HG03108 (cell line): Measurements from ENCODE around the gene CAST.
"Not testable (repeated sequence)": the region's sequence is repeated elsewhere in the genome, so short reads cannot be mapped to it uniquely, and the experiment has no call there.

Experiments
- ATAC-seq: cut with Tn5 transposase; IDR thresholded peaks from one replicate; pipeline ENCODE4 v1.9.1; 2021; ENCODE audit warnings: moderate library complexity; ENCODE audit not compliant: unreplicated experiment

Gene CAST

DNA sequence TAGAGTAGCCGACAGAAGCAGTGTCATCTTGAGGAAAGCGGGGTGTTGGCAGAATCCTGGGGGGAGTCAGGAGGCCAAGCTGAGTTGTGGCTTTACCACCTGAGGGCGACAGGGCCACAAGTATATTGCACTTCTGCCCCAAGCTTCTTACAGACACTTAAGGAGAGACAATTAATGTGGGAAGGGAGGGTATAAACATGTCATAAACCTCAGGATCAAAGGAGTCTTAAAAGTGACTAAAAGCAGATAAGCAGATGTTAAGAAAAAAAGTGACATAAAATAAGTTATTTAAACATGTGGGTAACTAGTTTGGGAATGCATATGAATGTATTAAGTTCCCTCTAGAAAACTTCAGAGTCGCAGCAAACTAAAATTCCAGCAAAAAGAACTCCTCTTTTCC, 81.6 kb downstream of the CAST start:
- no peak for ATAC-seq

DNA sequence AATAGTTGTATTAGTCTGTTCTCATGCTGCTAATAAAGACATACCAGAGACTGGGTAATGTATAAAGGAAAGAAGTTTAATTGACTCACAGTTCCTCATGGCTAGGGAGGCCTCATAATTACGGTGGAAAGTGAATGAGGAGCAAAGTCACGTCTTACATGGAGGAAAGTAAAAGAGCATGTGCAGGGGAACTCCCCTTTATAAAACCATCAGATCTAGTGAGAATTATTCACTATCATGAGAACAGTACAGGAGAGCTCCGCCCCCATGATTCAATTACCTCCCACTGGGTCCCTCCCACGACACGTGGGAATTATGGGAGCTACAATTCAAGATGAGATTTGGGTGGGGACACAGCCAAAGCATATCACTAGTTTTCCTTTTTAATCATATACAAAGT, 82.0 kb downstream of the CAST start:
- ATAC-seq, result not testable (repeated sequence)

DNA sequence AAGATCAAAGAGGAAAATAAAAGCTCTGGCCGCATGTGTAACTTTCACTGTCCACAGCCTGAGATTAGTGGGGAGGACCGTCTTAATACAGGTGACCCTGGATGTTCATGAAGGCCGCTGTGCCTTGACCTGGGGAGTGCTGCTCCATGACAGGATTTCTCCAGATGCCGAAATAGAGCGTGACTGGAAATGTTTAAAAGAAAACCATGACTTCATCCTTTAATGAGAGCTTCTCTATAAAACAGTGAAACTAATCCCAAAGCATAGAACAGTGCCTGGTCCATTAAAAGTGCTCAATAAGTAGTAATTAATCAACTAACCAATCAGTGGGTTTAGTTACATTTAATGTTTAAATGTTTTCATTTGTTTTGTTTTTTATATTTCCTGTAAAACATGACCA, 82.8 kb downstream of the CAST start:
- ATAC-seq, result no peak

DNA sequence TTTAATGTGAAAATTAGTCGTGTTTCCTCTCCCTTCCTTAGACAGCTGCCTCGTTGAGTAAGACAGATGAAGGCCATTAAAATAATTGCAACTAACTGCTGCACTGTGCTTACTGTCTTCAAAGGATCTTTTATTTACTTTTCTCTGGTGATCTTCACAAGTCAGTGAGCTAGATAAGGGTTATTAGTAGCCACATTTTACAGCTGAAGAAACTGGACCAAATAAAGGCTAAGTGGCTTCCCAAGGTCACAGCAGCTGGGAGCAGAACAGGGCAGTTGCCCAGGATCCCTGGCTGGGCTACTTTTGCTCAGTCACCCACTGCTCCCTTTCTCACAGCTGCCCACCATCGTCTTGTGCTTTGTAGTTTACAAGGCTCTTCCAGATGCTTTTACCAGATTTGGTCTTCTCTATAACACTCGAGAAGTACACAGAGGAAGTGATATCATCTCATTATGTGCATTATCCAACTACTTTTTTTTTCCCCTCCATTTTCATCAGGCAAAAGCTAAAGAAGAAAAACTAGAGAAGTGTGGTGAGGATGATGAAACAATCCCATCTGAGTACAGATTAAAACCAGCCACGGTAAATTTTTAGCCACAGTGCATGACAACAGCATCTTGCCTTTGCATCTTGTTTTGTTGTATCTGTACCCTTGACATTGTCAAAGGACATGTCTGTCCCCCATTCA, 83.8 kb downstream of the CAST start:
- no peak for ATAC-seq

DNA sequence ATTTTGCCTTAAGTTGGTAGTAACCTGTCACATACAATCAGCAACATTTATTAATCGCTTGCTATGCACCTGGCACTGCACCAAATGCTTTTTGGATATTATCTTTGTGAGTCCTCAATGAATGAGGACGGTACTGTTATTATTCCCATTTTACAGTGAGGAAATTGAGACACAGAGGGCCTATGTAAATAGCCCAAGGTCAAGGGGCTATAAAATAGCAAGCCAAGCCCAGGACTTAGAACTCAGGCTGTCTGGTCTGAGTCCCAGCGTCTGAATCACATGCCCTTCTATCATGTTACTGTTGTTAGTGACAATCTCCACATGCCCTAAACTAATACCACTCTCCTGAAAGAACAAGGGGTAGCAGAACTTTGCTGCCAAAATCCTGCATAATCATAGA, 85.5 kb downstream of the CAST start:
- ATAC-seq, result no peak

DNA sequence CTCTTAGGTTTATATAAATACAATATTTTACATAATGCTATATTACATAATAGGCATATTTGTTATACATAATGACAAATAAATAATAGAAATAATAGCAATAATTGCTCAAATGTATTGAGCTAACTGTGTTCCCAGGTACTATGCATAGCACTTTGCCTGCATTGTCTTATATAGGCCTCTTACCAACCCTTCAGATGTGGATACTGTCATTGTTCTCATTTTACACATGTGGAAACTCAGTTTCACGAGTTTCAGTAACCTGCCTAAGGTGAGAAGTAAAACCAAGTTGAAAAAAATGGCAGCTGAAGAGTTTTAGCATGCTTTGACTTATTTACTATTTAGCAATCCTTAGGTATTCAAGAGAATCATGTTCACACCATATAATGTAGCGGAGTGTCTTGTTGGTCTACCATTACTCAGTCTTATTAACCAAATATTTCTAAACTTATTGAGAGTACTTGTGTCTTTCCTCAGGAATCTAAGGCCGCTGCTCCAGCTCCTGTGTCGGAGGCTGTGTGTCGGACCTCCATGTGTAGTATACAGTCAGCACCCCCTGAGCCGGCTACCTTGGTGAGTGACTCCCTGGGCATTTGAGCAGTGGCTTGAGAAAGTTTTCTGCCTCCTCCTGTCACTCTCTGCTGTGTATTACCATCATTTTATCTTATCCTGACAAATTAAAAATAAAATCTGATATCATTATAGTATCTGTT, 88.1 kb downstream of the CAST start:
- ATAC-seq, result no peak

DNA sequence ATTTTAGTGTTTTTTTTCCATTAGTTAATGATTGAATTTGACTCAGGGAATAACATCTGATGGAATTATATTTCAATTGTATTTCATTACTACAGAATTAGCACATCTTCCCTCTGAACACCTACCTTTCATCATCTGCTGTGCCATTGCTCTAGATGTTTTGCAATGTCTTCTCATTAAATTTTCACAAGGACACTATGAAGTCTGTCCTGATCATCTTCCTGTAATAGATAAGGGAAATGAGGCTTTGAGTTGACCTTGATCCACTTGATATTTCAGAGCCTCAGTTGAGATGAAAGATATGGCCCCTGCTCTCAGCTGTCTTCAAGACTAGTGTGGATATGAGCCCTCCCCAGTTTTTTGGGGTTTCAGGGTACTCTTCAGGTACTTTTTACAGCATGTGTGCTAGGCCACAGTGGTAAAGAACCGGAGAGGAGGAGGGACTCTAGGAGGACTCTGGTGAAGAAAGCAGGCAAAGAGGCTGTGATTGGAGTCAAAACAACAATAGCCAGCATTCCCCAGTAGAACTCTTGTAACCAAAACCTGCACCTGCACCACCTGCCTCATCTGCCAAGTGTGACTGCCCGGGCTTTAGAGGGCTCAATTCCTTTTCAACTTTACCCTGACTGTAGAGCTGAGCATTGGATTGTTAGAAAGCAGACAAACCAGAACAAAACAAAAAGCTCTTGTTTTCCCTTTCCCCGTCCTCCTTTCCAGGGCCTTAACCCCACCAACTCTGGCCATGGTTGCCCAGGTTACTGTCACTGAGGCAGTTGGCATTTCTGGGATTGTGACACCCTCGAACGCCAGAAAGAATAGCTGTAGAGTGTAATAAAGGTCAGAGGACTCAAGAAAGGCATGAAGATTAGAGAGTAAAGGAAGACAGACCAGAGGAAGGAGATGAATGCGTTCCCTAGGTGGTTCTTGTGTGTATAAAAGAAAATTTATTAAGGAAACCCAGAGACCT, 89.3 kb downstream of the CAST start:
- ATAC-seq, result no peak

DNA sequence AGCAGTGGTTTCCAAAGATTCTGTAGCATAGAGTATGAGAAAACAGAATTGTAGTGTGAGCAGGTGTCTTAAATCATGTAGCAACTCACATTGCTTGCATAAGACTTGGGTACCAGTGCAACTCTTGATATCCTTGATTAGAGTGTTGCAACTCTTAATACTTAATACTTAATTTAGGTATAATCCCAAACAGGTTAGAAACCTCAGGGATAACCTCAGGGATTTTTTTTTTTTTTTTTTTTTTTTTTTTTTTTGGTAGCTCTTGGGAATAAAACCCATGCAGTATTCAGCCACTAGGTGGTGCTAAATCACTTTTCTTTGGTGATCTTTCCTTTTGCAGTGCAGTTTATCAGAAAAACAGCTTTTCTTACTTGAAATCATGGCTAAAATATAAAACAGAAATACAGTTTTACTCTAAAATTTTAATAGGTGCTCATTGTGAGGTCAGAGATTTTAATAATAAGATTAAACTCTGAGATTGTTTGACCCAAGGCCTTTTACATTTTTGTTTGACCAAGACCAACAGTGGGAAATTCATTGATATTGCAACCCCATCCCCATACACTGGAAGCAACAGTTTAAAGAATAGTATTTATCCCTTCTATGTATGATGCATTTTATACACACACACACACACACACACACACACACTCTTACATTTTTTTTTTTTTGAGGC, 90.3 kb downstream of the CAST start:
- no peak for ATAC-seq

DNA sequence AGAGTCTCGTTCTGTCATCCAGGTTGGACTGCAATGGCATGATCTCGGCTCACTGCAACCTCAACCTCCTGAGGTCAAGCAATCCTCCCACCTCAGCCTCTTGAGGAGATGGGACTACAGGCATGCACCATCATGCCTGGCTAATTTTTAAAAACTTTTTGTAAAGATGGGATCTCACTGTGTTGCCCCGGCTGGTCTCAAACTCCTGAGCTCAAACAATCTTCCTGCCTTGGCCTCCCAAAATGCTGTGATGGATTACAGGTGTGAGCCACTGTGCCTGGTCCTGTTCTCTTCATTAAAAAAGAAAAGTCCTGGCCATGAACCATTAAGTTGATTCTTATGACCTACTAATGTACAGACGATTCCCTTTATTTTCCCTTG, 90.8 kb downstream of the CAST start:
- ATAC-seq, result no peak

DNA sequence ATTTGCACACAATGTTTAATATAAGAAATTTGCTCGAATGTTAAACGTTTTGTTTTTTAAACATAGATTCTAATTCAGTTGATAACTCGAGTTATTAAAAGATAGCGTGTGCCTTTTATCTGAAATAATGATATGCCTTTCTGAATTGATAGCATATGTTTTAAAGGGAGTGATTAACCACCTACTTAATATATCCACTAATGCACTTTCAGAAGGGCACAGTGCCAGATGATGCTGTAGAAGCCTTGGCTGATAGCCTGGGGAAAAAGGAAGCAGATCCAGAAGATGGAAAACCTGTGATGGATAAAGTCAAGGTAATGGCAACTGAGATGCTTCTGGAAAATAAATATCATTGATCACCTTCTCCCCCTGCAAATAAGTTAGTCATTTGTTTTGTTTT, 91.7 kb downstream of the CAST start:
- ATAC-seq, result no peak

DNA sequence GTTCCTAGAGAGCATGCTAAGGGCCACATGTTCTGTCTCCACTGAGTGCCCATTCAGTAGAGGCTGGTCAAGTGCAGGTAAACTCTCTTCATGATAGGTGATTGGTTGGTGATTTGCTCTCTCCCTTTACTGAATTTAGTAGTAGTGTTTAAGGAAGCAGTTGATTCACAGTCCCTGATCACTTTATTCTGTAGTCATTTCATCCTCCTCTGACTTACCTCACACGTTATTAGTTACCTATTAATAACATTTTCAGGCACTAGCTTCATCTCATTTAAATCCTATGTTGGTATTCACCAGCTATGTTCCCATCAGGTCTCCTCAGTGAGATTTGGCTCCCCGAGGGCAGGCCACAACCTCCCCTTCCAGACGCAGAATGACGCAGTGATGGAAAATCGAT, 93.7 kb downstream of the CAST start:
- ATAC-seq, result no peak

DNA sequence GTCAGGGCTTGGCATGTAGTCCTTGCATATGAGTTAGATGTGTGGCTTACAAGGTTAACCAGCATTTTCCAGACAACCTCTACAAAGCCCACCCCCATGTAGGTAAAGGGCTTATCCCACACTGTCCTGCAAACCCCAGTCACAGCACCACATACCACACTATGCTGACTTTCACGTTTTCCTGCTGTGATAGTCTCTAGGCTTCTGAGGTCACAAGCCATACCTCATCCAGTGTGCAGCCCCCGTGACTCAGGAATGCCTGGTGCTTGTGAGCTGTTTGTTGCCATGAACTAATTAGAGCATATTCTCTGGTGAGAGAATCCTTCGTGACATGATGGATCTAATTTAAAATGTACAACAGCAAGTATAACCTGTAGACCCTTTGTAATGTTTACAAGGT, 94.8 kb downstream of the CAST start:
- no peak for ATAC-seq

DNA sequence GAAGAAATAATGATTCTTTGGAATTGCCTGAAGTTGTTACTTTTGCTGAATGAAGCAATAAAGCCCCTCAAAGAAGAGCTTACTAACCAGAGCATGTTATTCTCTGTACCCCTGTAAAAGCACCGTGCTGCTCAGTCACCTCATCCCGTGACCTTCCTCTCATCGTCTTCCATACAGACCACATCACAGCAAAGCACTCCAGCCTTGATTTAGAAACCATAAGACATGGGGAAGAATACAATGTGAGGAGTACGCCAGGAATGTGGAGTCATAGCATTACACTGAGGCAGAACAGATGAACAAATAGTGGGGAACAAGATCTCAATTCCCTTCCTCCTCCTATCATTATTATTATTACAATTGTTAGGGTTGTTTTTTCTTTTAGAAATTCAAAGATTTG, 96.4 kb downstream of the CAST start:
- ATAC-seq, result no peak

DNA sequence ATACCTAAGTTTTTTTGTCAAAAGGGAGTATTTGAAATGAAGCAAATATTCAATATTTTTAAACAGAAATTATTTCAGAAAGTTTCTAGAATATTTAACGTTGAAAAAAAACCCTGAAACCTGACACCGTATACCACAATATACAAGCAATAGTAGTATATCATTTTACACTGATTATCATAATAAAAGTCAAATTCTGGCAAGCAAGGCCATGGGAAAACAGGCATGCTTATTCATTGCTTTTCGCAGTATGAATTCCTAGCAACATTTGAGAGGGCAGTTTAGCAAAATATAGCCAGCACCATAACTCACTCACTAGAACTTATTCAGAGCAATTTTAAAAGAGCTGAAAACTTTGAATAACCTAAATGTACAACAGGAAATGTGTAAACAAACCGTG, 99.4 kb downstream of the CAST start:
- no peak for ATAC-seq

DNA sequence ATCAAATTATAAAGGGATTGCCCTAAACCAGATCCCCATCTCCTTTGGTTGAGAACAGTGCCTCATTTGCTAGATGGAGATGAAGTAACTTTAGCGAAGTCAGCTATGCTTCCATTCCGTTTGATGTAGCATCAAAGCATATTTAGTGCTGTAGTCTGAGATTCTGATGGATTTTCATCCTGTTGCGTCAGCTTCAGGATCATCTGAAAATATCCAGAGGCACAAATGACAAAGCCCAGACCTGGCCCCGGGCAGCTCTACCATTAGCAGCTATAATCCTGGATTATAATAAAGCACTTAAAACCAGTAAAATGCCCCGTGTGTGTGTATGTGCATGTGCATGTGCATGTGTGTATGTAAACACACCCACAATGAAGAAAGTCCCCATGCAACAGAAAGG, 100.8 kb downstream of the CAST start:
- ATAC-seq, result no peak

DNA sequence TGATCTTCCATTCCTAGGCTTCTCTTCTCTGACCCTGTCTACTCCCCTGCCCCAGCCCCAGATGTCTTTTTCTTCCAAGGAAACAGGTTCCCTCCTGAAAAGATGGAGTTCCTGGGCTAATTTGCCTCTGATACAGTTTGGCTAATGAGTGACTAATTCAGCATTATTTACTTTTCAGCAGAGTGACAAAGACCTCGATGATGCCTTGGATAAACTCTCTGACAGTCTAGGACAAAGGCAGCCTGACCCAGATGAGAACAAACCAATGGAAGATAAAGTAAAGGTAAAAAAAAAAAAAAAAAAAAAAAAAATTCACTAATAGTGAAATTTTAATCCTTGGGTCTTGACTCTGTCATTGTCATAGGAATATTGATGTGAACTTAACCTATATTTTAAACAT, 102.9 kb downstream of the CAST start:
- no peak for ATAC-seq

DNA sequence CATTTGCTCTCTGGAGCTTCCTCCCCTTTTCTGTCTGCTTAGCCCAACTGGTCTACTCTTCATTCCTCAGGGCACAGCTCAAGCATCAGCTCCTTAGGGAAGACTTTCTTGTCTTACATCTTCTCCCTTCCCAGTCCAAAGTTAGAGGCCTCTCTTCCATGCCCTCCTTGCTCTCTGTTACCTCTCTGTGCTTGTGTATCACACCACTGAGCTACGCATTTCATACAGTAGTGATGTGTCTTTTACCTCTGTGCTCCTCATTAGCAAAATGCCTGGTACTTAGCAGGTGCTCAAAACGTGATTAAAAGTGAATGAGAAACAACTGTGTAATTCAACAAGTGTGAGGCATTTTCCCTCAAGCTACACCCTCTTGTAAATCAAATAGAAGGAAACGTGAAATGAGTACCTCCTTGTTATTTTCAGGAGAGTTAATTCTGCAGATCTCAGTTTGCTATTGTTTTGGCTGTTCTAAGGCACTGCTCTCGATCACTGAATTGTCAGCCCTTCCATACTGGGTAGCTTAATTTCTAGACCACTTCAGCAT, 106.6 kb downstream of the CAST start:
- ATAC-seq, result no peak

DNA sequence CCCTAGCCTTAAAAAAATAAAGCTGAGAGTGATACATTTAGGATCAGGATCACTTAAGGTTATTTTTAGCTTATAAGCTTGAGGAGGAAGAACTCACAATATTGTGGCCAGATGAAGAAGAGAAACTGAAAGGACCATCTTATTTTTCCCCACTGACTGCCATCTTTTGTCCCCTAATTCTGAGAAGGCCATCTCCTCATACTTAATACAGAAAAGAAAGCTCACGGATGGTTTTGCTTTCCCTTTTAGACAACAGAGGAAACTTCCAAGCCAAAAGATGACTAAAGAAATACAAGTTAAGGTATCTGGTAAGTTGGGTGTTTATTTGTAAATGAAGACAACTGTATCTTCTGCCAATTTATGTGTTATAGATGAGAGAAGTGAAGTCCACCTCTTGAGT, 109.2 kb downstream of the CAST start:
- ATAC-seq, result no peak

DNA sequence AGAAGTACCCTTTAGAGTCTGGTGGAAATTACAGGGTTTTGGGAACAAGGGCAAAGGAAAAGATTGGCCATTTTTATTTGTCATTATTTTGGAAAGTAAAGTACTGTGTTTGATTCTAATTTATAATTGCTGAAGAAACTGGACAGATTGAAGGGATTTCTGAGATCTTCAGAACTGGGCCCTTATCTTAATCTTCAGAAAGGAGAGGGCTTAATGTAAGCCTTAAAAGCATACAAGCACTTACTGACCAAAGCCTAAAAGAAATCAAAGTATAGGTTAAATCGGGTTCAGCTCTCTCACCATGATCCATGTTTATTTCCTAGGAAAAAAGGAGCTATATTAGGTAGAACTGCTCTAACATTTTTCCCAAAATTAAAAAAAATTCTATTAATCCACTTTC, 109.9 kb downstream of the CAST start:
- no peak for ATAC-seq

DNA sequence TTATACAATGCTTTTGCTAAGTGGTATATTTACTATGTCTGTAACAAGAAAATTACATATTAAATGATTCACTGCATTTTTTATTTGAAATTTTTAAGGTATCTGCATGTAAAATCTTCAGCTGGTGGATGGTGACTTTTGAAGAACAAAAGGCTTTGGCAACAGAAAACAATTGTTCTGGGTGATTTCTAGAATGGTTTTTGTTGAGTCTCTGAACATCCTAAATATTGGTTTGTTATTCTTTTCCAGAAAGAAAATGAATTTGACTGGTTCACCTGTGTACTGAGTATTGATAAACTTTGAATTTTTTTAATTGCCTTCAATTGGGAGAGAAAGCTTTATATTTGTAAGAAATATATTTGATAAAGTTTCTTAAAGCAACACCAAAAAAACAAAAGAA, 110.4 kb downstream of the CAST start:
- ATAC-seq, result no peak

DNA sequence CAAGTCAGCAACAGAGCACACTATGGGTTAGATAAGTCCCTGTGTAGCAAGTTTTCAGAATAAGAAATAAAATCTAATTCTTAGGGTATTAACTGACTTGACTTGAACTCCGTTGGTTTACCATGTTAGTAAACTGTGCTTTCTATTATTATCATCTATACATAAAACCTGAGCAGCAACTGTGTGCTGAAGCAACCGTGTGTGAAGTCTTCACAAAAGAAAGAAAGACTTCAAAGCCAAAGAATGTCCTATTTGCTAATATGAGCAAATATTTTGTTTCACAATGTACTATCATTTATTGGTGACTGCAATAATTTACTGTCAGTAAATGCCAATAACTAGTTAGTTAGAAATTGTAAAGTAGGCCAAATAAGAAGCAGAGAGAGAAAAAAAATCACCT, 112.9 kb downstream of the CAST start:
- ATAC-seq, result no peak
